Activated CD8-positive, alpha-beta memory T cell treated with anti-CD3 and anti-CD28 coated beads for 1 hour (primary cell): ENCODE data around the gene IL22RA1.
A peak's percentile ranks its signal among the peaks of the same experiment; 100 is the strongest.

Experiments used
- DNase-seq, 2 donors: peaks; one replicate each; pipeline ENCODE4 v3.0.0-alpha.2; 2020; ENCODE audit warnings: low read depth in 1 of 2; ENCODE audit errors: extremely low read depth in 1 of 2

IL22RA1 gene, protein sequence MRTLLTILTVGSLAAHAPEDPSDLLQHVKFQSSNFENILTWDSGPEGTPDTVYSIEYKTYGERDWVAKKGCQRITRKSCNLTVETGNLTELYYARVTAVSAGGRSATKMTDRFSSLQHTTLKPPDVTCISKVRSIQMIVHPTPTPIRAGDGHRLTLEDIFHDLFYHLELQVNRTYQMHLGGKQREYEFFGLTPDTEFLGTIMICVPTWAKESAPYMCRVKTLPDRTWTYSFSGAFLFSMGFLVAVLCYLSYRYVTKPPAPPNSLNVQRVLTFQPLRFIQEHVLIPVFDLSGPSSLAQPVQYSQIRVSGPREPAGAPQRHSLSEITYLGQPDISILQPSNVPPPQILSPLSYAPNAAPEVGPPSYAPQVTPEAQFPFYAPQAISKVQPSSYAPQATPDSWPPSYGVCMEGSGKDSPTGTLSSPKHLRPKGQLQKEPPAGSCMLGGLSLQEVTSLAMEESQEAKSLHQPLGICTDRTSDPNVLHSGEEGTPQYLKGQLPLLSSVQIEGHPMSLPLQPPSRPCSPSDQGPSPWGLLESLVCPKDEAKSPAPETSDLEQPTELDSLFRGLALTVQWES

DNA sequence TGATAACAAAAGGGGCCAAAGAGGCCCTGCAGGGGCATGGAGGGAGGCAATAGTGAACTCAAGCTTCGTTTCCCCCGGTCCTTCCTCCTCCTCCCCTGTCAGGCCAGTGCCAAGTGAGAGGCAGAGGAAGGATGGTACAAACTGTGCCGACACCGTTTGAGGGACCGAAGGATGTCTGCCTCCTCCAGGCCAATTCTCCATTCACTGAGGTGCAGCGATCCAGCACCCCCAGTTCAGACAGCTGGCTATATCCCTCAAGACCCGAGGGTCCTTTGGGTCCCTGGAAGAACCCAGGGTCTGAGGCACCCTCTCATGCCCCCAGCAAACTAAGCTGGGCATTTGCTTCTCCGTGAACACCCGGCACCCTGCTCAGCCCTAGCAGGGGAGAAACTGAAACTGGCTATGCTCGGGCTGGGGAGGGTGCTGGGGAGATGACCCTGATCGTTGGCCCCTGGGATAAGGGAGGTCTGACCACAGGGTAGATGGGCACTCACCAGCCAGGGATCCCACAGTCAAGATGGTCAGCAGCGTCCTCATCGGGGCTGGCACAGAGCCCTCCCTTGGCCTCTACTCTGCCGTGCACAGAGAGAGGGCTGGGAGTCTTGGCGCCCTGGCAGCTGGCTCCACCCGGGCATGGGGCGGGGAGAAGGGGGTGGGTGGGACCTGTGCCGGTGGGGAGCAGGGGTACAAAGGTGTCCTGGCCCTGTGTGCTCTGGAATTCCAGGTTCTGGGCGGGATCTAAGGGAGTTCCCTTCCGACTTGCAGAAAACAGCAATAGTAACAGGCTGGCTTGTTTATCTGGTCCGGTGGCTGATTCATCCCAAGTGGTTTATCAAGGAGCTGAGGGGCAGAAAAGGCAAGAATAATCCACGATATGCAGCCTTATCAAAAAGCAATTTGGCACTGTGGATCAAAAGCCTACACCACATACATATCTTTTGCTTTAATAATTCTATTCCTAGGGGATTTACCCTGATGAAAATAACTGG is at the start of gene IL22RA1:
Gene IL22RA1 (minus strand): TSS at position 595 of the 989 bp plus-strand sequence. CDS start 58 bp downstream, at position 537.
- DNase-seq, result no peak

DNA sequence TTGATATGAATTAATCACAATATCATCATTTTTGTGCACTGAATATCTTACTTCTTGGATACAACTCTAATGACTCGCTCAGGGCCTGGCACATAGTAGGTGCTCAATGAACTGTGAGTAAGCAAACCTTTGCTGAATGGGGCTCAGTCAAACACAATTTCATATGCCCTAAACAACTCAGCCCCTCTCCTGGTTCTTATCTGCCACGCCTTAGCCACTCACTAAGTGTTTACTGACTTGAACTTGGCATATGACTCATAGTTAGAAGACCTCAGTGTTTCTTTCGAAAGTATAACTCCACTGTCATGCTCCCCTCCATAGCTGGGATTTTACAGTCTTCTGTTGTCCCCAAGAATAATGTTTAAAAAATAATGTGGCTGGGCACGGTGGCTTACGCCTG is 48.9 kb upstream of the IL22RA1 start:
- no peak for DNase-seq

DNA sequence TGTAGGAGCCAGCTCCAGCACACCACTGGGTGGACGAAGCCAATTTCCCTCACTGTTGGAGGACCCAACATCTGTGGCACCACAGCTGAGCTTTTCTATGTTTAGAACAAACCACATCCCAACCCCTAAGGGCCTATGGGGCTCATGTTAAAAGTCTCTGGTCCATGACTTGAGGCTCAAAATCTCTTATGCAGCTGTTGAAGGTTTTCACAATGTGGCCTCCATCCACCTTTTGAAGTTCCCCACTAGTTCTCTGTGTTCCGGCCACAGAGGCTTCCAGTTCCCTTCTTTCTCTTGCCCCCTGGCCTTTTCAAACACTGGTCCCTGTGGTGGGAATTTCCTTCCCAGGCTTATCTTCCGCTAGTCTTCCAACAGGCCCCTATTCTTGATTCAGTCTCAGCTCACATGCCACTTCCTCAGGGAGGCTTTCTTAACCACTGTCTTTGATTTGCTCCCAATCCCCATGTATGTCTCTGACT is 48.1 kb upstream of the IL22RA1 start:
- no peak for DNase-seq

DNA sequence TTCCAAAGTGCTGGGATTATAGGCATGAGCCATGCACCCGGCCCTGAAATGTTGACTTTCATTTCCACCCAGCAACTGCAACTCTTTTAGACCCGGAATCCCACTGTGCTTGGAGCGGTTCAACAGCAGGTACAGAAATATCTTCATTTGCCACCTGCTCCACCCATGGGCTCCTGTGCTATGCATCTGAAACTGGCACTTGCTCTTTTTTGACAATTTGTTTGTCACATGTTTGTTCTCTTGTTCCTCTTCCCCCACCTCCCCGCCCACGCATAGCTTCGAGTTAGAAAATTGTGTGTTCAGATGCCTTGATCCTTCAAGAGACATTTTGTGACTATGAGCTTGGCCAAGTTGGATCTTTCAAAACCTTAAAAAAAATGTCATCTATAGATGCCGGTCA is 46.6 kb upstream of the IL22RA1 start:
- no peak for DNase-seq

DNA sequence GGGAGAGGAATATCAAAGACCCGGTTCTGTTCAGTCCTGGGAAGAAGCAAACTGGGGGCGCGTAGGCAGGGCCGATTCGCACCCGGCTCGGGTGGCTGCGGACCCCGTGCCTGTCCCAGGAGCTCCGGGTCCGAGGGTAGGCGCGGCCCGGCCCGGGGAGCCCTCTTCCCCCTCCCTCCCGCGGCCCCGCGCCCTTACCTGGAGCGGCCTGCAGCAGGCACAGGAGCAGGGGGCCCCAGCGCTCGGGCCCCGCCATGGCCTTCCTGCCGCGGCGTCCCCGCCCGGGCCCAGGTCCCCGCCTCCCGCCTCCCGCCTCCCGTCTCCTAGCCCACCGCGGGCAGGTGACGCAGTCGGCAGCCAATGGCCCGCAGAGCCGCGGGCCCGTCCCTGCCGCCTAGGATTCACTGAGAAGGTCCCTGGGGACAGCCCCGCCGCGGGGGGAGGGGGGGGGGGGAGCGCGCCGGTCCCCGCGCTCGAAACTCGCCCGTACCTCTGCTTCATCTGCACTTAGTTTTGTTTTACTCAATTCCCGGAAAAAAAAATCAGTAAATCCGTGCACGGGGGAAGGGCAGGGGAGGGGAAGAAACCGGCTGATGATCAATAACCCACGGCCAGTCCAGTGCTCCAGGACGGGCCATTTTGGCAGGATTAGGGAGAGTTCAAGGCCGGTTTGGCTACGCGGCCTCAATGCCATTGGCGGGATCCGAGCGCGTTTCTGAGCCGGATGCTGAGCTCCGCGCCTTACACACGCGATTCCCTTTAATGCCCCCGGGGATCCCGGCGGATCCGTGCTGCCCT is 44.3 kb upstream of the IL22RA1 start, which contains the start of gene IFNLR1:
Gene IFNLR1 (minus strand): TSS at position 297 of the 798 bp plus-strand sequence. CDS start 41 bp downstream, at position 256.
- DNase-seq, result peak; percentile 23 to 45

DNA sequence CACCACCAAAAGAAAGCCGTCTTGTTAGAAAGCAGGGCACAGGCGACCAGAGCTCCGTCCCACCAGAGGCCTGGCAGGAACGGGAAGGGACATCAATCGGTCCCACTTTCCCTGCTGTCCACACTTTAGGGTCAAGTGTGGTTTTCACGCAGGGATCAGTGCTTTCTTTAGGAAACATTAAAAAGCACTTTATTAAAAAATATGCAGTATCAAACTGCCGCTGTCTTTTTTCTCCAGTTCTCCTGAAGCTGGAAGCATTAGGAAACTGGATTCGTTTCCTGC is 43.7 kb upstream of the IL22RA1 start:
- DNase-seq, result no peak

DNA sequence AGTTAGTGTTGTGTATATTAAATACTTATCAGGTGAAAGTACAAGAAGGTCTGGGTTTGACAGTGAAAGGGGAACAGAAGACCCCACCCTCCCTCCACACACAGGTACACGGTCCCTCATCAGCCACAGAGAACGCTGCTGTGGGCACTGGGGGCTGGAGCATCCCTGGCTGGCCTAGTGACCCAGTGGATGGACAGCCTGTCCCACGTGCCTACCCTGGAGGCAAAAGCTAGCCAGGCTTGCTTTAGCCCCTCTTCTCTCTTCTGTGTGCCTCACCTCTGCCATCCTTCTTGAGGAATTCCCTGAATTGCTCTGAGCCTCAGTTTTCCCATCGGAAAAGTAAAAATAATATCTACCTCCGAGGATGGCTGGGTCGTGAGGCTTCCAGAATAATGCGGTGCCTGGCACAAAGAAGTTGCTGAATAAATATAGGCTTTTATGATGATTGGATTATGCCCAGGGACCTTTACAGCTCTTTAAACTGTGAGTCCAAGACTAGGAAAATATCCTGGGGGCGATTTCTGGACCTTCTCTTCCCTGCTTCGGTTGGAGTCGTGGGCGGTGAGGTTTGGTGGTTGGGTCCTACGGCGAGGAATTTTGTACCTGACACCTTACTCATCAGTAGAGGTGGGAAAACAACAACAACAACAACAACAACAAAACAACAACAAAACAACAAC is 43.2 kb upstream of the IL22RA1 start:
- no peak for DNase-seq

DNA sequence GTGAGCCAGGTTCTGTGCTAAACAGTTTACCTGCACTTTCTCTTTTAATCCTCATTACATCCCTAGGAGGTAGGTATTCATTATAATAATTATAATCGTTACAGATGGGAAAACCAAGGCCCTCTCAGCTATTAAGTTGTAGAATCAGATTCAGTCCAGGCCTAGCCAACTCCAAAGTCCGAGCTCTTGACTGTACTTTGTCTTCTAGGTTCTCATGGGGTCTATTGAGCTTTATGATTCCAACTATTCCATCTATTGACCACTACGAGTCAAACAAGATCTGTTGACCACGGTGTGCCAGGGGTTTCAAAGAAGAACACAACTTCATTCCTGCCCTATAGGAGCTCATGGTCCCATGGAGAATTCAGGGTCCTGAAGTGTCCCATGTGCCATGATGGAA is 42.1 kb upstream of the IL22RA1 start:
- DNase-seq, result no peak

DNA sequence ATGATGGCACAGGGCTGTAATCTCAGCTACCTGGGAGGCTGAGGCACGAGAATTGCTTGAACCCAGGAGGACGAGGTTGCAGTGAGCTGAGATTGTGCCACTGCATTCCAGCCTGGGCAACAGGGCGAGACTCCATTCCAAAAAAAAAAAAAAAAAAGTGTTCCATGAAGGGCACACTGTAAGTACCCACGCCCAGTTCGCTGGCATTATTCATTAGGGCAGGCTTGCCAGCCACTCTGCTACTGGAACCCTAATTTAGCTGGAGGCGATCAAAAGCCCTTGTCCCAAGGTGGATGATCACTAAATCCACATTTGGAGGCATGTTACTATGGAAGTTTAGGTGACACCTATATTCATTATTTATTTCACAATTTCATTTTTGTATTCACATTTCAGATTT is 39.1 kb upstream of the IL22RA1 start:
- no peak for DNase-seq

DNA sequence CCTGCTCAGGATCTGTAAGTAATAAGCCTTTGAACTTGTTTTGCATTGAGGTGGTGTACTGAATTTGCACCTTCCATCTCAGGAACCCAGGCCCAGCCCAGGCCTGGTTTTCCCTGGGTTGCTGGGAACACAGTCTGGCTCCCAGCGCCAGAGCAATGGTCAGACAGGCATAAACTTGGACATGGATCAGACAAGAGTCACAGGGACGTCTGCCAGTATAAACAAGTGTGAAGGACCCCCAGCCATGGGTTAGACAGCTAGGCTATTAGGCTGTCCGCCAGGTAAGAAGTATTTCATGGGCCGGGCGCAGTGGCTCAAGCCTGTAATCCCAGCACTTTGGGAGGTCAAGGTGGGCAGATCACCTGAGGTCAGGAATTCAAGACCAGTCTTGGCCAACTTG is 38.7 kb upstream of the IL22RA1 start:
- no peak for DNase-seq

DNA sequence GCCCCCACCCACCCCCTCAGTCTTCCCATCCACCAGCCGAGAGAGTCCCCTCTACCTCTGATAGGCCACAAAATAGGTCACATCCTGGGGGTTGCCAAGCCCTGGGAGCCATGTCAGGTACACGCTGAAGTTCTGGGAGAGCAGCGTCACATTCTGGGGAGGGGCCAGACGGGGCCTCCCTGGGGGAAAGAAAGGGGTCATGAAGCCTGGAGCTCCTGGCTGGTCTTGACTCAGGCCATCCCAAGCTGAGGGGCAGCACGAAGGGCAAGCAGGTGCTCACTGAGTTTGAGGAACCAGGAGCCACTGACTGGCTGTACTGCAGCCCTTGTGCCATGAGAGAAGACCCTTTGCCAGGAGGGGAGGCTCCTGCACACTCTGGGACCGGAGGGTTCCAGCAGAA is 37.7 kb upstream of the IL22RA1 start:
- DNase-seq, result no peak

DNA sequence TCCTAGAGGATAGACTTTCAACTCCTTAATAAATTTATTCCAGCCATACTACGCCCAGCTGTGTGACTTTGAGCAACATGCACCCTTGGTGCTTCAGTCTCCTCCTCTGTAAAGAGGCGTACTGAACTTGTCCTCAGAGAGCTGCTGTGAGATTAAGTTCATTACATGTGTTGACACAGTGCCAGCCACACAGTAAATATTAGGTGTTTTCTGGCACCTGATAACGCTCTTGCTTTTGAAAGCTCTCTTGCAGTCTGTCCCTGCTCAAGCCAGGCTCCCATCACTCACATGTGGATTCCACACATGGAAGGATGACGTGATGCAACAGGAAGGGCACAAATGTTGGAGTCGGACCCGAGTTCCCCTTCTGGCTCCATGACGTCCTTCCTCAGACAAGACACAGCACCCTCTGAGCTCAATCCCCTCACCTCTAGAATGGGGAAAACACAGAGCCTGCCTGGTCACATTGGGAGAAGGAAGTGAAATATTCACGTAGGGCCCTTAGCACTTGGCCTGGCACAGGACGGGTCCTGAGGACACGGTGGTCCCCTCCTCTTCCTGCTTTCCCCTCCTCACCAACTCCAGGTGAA is 36.4 kb upstream of the IL22RA1 start:
- no peak for DNase-seq

DNA sequence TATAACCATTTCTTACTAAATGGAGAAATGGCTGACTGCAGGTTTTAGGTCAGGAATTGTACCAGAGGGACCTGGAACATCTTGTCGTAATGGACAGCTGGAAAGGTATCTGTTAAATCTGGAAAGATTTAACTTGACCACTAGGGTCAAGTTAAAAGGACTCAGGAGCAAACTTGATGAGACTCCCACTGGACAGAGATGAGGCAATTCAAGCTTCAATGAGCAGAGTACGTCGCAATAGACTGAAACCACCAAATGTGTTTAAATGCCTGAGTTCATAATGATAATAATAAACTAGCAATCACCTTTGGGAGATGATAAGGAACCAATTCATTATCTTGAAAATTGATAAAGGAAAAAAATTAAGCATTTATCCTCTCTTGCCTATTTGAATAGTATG is 35.5 kb upstream of the IL22RA1 start:
- no peak for DNase-seq

DNA sequence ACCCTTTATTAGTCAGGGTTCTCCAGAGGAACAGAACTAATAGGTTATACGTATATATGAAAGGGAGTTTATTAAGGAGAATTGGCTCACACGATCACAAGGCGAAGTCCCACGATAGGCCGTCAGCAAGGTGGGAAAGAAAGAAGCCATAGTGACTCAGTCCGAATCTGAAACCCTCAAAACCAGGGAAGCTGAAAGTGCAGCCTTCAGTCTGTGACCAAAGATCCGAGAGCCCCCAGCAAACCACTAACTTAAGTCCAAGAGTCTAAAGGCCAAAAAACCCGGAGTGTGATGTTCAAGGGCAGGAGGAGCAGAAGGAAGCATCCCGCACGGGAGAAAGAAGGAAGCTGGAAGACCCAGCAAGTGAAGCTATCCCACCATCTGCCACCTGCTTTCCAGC is 34.2 kb upstream of the IL22RA1 start:
- DNase-seq, result no peak

DNA sequence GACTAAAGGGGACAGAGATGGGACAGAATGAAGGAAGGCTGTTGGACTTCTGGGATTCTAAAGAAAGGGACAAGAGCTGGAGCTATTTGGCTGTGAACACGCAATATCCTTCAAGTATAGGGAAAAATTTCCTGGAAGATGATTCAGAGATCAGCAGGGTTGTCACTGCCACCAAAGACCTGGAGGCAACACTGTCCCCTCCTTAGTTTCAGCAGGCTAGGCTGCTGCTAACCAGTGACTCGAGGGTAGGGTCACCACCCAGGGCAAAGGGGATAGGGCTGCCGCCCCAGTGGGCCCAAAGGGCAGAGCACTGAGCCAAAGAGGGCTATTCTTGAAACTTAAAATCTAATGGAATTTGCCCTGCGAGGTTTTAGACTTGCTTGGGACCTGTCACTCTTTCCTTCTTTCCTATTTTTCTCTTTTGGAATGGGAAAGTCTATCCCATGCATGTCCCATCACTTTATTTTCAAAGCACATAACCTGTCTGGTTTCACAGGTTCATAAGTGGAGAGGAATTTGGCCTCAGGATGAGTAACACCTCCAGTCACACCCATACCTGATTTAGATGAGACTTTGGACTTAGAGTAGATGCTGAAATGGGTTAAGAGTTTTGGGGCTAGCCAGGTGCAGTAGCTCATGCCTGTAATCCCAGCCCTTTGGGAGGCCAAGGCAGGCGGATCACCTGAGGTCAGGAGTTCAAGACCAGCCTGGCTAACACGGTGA is 32.3 kb upstream of the IL22RA1 start:
- DNase-seq, result no peak

DNA sequence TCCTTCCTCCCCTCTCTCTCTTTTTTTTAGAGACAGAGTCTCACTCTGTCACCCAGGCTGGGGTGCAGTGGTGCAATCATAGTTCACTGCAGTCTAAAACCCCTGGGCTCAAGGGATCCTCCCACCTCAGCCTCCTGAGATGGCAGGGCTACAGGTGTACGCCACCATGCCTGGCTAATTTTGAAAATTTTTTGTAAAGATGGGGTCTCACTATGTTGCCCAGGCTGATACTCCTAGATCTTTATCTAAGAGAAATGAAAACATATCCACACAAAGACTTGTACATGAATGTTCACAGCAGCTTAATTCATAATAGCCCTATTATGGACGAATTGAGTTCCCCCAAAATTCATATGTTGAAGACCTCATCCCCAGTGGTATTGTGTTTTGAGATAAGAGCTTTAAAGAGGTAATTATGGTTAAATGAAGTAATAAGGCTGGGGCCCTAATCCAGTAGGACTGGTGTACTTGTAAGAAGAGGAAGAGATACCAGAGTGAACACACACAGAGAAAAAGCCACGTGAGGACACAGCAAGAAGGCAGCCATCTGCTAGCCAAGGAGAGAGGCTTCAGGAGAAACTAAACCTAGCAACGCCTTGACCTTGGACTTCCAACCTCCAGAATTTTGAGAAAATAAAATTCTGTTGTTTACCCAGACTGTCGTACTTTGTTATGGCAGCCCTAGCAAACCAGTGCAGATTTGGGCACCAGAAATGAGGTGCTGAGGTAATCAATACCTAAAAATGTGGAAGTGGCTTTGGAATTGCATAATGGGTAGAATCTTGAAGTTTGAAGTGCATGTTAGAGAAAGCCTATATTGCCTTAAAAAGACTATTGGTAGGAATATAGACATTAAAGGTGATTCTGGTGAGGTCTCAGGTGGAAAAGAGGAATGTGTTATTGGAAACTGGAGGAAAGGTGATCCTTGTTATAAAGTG is 31.0 kb upstream of the IL22RA1 start:
- DNase-seq, result no peak

DNA sequence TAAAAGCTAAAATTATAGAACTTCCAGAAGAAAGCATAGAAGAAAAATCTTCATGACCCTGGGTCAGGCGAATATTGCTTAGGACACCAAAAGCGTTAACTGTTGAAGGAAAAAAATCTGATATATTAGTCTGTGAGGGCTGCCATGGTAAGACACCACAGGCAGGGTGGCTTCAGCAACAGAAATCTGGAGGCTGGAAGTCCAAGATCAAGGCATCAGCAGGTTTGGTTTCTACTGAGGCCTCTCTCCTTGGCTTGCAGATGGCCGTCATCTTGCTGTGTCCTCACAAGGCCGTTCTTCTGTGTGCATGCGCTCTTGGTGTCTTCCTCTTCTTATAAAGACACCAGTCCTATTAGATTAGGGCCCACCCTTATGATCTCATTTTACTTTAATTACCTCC is 29.7 kb upstream of the IL22RA1 start:
- DNase-seq, result no peak

DNA sequence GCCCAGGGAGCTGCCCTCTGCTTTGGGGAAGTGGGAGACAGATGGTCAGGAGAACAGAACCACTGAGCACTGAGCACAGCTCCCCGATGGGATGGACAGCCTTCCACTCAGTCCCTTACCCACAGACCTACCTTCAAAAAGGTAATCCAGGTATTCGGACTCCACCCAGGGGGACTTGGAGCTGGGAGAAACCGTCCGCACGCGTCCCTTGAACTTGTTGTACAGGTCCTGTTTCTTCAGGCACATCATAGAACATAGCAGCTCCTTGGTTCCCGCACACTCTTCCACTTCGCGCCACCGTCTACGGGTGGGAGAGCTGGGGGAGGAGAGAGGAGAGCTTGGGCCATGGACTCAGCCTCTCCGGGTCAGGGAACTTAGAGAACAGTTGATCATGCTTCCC is 26.3 kb upstream of the IL22RA1 start:
- DNase-seq, result no peak
